ENCODE results near the gene KCNK7.
"Not testable (repeated sequence)": the region's sequence is repeated elsewhere in the genome, so short reads cannot be mapped to it uniquely, and the experiment has no call there.

Gene KCNK7

DNA sequence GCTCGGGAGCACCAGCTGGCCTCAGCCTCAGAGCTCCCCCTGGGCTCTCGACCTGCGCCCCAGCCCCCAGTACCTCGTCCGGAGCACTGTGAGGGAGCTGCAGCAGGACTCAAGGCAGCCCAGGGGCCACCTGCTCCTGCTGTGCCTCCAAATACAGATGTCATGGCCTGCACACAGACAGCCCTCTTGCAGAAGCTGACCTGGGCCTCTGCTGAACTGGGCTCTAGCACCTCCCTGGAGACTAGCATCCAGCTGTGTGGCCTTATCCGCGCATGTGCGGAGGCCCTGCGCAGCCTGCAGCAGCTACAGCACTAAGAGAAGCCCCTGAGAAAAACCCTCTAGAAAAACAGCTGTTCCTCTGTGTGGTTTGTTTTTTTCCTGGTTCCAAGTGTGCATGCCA is 24.2 kb downstream of the KCNK7 start:
- no peak for DNase-seq

DNA sequence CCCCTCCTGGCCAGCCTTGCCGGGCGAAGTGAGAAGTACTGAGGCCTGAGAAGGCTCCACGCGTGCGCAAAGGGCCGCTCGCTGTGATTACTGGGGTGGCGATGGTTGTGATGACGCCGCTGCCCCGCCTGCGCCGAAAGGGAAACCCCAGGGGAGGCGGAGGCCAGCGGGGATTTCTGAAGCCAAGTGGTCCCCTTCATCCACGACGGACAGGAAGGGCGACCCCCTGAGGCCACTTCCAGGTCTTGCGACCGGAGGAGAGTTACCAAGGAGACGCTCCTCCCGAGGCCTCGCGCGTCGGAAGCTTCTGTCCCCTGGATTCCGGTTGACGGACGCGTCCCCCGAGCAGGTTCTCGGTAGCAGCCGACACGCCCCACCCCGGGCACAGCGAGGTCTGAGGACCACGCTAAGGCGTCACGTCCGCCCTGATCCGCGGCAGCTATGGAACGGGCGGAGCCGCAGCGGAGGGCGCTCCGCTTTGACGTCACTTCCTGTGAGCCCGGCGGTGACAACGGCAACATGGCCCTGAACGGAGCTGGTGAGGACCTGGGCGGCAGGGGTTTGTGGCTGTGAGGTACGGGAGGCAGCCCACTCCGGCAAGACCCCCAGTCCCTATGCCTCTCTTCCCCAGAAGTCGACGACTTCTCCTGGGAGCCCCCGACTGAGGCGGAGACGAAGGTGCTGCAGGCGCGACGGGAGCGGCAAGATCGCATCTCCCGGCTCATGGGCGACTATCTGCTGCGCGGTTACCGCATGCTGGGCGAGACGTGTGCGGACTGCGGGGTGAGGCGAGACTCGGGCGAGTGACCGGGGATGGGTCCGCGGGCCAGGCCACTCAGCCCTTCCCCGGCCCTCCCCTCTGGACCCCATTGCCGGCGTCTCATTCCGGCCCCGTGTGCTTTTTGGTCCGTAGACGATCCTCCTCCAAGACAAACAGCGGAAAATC is 25.4 kb downstream of the KCNK7 start, which contains the start of gene ZNRD2:
TSS of gene ZNRD2 (plus strand) at position 505 of the 946 bp plus-strand sequence. CDS start at position 520, 15 bp downstream.
- peak; percentile 99 for DNase-seq

DNA sequence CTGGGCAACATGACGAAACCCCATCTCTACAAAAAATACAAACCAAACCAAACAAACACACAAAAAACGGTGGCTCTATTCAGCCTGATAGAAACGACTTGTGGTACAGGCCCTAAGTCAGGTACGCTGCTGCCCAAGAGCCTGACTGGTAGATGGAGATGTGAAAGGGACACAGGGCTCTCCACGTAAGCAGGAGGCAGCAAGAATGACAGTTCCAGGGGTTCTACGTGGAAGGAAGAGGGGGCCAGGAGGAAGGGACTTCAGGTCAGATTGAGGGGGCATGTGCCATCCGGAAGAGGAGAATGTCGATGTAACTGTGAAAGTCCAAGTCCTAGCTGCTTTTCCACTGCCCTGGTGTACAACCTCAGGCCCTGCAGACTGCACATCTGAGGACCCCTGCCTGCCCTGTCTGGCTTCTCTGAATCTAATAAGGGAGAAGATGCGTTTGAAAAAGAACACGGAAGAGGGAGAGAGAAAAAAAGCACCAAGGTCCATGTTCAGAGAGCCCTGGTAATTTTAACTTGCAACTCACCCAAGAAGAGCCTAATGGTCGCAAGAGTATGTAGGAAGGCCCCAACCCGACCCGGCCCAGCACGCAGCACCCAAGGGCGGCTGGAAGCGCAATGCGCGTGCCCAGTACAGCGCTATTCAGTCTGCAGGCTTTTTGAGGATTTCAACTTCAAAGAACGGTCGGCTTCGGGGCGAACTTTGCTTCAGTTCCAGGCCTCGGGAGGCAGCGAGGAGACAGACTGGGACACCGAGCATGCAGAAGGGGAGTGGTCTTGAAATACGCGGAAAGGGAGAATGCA is 26.2 kb downstream of the KCNK7 start:
- no peak for DNase-seq

DNA sequence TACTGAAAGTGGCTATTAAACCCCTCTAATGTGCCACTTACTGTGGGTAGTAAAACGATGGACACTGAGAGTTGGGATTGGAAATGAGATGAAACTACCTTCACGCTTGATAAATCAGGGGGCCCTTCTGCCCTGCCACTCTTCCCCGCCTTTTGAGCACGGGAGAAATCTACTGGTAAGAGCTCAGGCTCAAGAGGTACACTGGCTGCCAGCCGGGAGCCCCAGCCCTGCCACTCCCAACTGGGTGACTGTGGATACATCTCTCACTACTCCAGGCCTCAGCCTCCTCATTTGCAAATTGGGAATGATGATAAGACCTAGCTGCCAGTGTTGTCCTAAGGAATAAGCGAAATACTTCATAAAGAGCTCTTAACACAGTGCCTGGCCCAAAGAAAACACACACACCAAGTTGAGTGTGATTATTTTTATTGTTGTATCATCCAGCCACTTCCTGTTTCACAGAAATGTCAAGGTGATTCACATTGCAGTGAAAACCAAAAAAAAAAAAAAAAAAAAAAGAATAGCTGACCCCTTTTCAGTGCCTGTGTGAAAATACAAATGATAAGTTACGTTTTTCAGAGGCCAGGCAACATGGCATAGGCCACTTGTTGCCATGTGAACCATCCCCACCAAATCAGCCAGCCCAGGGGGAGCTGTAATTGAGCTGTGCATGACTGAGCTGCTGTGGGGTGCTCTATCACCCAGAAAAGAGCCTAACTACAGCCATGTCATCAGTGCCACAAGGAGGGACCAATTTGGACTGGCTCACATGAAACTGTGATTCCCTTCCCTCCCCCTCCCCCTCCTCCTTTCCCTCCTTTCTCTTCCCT is 29.8 kb downstream of the KCNK7 start:
- DNase-seq, result no peak

DNA sequence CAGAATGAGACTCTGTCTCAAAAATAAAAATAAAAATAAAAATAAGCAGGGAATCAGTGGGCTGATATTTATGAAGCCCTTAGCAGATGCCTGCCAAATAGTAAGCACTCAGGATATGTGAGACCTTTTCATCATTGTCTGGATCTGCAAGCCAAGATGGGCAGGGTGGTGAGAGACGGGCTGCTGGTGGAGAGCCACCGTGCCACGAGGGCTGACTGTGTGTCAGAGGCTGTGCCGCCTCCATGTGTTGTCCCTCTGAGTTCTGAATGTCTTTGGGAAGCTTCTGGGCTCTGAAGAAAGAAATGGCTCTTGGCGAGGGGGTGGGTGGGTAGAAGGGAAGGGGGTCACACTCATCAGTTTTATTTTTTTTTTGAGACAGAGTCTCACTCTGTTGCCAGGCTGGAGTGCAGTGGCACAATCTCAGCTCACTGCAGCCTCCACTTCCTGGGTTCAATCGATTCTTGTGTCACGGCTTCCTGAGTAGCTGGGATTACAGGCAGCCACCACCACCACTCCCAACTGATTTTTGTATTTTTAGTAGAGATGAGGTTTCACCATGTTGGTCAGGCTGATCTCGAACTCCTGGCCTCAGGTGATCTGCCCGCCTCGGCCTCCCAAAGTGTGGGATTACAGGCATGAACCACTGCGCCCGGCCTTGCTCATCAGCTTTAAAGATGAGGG is 30.6 kb downstream of the KCNK7 start:
- not testable (repeated sequence) for DNase-seq

DNA sequence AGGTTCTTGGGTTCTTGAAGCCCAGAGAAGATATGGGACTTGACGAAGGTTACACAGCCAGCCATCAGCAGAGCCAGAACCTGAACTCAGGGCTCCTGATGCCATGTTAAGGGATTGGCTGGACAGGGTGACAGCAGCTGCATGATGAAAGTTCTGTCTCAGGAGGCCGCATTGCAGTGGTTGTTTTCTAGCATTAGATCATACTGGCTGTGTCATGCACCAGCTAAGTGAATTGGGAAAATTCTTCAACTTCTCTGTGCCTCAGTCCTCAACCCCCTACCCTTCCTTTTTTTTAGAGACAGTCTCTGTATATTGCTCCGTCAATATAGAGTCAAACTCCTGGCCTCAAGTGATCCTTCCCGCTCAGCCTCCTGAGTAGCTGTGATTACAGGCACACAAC is 32.0 kb downstream of the KCNK7 start:
- no peak for DNase-seq

DNA sequence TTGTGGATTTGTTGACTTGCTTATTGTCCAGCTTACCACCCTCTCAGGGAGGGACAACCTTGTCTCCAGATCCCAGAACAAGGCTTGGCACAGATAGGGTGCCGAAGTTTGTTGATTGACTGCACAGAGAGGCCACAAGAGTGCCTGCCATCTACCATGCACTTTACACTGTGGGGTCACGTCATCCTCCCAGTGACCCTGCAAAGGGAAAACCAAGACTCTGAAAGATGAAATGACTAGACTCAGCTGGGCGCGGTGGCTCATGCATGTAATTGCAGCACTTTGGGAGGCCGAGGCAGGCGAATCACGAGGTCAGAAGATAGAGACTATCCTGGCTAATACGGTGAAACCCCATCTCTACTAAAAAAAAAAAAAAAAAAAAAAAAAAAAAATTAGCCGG is 32.8 kb downstream of the KCNK7 start:
- no peak for DNase-seq

DNA sequence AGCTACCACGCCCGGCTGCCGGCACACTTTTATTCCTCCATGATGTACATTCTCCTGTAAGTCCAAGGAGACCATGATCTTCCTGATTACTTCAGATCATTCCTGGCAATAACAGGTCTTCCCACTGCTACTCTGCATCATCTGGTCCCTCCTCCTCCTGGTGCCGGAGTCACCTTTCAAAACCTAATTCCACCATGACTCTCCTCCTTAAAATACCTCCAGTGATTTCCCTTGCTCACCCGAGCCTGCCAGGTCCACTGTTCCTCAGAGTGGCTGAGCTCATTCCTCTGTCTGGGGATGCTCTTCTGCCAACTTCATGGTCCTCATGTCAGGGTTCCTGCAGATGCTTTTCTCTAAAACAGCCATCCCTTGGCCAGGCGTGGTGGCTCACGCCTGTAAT is 33.6 kb downstream of the KCNK7 start:
- DNase-seq, result no peak

DNA sequence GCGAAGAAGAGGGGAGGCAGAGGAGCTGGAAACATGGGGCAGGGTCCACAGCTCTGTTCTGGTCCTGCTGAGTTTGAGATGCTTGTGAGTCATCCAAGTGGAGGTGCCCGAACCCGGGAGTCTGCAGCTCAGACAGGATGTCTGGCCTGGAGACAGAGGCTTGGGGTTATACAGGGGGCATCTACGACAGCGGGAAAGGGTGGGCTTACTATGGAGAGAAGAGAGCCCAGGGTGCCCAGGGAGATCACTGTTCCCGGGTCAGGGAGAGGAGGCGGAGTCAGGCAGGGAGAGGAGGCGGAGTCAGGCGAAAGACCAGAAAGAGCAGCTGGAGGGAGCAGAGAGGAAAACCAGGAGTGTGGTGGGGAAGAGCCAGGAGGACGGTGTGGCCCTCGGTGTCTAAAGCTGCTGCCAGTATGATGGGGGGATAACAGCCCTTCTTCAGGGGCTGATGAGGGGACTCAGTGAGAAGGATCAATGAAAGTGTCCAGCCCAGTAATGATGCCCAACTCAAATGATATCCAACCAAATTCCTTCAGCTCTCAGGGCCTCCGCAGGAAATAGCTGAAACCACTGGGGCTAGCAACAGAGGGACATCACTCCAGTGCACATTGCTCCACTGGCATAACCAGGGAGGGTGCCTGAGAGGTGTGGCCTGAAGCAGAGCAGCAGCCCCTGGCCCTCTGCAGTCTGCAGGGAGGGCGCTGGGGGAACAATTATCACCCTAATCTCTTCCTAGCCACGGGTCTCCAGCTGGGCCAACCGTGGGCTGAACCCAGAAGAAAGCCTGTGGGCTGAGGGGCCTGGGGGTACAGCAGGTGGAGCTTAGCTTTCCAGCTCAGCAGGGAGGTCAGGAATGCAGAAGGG is 34.8 kb downstream of the KCNK7 start:
- no peak for DNase-seq

DNA sequence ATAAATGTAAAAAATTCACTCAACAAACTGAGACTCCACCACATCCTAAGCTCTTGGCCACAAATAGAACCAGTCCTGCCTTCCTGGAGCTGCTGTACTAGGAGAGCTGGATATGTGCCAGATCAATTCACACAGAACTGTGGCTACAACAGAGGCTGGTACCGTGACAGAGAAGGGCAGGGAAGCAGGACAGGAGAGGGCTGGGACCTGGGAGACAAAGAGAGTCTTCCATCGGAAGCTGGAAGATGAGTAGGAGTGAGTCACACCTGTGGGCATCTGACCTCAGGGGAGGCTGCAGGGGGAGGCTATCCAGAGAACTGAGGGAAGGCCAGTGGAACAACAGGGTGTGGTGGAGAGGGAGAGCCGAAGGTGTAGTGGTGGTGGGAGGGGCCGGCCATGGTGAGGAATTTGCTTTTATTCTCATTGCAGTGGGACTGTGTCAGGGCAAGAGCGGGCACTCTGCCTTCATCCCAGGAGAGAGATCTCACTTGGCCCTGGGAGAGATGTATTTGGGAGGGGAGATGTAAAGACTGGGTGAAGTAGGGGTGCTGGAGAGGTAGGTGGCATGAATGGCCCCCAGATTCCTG is 35.6 kb downstream of the KCNK7 start:
- DNase-seq, result no peak

DNA sequence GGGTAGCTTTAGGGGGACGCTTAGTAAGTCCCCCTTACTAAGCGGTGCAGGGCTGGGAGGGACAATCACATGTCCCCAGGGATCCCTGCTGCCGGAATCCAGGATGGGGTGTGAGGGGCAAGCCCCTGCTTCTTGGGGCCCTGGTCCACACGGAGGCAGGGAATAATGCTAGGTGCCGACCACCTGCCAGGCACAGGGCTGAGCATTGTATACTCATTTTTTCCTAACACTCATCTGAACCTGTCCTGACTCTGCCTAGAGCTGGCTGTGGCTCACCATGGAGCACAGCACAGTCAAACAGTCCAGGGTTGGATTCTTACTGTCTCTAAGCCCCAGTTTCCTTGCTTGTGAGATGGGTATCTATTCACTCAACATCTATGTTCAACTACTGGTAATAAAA is 36.1 kb downstream of the KCNK7 start:
- no peak for DNase-seq

DNA sequence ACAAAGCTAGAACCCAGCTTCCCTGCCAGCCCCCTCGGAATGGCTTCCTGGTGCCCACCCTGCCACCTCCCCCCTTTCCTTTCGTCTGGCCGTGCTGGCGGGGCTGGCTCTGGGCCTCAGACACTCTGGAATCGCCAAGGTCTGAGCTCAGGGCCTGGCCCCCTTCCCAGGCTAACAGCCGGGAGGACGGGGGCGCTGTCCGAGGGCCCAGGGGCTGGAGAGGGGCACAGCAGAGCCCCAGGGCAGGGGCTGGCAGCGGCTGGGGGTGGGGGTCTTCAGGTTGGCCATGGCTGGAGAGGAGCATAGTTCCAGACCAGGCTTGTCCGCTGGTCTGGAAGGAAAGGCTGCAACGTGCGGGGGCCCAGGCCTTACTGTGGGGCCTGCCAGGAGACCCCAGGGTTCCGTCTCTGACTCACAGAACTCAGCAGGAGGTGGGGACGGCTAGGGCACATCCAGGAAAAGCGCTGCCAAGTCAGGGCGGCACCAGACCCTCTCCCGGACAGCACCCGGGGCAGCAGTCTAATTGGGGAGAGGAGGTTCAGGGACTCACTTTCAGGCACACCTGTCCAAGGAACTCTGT is 36.6 kb downstream of the KCNK7 start:
- no peak for DNase-seq

DNA sequence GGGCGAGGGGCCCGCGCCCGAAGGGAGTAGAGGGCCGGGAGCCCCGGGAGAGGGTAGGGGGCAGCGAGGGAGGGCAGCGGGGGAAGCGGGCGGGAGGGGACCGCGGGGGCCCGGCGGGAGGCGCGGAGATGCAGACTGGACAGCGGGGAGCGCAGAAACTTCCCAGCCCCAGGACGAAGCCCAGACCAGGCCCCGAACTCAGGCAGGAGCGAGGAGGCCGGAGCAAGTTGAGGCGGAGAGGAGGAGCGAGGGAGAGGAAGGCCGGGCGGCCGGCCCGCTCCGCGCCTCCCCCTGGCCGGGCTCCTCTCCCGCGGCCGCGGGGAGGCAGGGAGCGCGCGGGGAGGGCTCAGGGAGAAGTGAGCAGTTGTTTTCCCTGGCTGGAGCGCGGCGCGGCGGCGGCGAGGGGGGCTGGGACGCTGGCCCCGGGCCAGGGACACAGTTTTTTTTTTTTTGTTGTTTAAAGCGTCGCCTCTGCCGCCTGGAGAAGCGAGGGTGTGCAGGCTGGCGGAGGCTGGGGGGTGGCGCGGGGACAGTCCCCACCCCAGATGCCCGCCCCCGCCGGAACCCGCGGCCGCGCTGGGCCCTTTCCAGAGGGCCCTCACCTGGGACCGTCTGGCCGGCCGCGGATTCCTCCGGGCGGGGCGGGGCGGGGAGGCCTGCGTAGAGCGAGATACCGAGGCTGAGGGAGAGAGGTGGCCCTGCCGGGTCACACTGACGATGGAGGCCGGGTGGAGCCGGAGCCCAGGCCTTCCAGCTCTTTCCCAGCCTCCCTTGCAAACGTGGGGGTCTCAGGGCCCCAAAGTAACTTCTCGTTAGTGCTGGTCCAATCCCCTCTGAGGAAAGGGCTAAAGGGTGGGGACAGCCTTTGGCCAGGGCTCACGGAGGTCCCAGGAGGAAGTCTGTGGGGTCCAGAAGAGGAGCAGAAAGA is 37.3 kb downstream of the KCNK7 start, which contains the start of gene LTBP3:
TSS of gene LTBP3 (minus strand) at position 358 of the 928 bp plus-strand sequence. CDS start 400 bp downstream, outside the sequence.
- no peak for DNase-seq

DNA sequence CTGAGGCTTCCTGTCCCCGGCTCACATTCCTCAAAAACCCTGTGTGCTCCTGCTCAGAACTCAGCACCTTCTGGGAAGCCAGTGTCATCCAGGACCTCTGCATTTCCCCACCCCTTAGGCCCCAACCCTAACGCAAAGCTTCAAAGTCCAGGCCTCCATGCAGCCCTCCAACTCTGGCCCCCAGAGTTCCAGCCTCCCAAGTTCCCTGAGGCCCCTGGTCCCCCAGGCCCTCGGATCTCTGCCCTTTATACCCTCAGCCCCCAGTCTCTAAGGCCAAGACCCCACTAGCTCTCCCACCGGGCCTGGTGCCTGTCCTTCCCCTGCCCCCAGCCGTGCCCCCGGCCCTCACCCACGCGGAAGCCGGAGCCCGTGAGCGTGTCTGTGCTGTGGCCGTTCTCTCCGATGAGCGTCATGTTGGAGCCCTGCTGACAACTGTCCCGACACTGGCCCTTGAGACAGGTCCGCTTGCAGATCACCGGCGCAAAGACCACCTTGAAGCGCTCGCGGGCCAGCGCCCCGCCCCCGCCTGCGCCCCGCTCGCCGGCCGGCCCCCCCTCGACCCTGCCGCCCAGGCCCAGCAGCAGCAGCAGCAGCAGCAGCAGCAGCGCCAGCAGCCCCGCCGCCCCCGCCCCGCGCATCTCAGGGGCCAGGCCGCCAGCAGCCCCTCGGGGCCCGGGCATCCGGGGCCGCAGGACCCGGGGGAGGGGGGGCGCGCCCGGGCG is 38.2 kb downstream of the KCNK7 start:
- DNase-seq, result no peak

DNA sequence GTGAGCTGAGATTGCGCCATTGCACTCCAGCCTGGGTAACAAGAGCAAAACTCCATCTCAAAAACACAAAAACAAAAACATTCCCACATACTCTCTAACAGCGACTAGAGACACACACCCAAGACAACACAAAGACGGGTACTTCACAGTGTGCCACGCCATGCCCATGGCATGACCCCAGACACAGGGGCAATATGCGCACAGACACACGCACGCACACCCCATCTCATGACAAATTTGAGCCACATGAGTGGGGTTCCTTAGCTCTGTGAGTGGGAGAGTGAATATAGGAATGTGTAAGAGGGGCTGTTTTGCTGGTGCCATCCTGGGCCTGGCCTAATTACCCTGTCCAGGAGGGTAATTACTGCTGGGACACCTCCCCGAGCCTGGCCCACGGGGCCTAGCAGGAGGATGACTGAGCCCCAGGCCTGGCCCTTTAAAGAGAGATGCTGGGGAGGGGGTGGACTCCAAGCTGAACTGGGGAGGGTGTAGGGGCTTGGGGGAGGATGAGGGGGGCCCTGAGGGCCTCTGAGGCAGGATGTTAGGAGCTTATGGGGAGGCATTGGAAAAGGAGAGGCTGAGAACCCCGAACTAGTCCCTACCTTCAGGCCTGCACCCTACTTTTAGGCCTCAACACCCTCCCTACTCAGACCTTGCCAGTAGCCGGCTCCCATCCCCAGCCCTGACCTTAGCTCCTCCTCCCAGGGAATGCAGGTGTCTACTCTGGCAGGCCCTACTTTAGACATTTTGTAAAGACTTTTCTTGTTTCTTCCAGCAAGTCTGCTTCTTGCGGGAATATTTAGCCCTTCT is 38.9 kb downstream of the KCNK7 start:
- DNase-seq, result no peak

DNA sequence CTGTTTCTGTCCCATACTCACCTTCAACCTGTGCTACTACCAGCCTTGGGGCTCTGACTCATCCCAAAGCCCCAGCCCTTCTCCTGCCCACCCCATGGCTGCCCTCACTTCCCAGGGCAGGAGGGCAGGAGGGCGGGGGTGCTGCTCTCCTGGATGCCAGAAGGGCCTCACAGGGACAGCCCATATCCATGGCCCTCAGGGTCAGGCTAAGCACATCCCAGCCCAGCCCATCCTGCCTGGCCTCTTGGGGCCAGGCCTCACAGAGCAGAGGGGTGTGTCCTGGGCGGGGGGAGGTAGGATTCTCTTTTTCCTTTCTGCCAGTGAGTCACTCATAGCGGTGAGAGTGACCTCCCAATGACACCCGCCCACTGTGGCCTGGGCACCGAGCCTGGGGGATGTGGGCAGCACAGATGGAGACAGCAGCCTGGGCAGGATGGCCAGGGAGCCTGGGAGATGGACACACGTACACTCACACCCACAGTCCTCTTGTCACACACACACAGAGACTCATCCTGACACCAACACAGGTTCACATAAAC is 39.8 kb downstream of the KCNK7 start:
- DNase-seq, result peak; percentile 65

DNA sequence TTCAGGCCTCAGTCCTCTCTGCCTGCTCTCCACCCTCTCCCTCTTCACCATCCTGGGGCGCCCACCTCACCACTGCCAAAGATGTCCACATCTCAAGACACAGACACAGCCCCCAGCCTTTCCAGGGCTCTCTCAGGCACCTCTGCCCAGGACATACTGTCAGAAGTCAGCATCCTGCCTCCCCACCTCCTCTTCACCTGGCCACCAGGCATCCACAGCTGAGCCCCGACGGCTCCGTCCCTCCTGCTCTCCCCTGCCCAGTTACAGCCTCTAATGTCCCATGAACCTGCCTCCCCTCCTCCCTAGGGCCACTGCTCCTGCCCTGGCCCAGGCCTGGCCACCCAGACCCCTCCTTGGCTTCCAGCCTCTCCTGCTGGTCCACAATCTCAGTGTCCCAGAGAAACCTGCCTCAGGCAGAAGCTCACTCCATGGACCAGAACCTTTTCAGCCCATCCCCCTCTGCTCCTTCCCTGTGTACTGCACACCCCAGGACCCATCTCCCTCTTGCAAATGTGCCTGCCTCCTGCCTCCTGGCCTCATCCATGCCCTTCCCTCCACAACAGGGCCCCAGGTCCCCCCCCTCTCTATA is 40.7 kb downstream of the KCNK7 start:
- DNase-seq, result no peak

All from amniotic stem cell (primary cell).